ENCODE results near the gene PLG. TPM values are rescaled to one million over a fixed set of nuclear protein-coding genes. Genes with fewer than 3 reads are reported as not detected.
"Not testable (repeated sequence)": the region's sequence is repeated elsewhere in the genome, so short reads cannot be mapped to it uniquely, and the experiment has no call there.

The PLG gene
- total RNA-seq, 1 donor from 2014 or later: 1.9 TPM

DNA sequence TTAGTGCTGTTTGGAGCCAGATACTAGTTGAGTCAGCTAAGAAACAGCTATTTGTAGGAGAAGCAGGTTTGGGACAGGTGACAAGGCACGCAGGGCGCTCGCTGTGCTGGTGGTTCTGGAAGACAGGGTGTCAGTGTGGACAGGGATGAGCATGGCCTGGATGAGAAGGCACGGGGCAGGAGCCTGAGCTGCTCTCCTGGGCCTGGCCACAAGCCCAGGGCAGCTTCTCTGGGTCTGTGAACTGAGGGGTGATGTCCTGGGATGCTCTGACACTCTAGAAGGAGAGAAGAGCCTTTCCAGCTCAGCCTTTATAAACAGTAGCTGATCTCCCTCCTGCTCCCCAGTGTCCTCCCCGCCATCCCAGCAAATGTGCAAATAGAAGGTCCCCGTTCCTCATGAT is 37.9 kb downstream of the PLG start:
- peaks cover 26% of the 10 kb centered on the region for H3K9me3 Mint-ChIP-seq (ENCODE audit: low read depth)
- TF ChIP-seq, protein P1, sequence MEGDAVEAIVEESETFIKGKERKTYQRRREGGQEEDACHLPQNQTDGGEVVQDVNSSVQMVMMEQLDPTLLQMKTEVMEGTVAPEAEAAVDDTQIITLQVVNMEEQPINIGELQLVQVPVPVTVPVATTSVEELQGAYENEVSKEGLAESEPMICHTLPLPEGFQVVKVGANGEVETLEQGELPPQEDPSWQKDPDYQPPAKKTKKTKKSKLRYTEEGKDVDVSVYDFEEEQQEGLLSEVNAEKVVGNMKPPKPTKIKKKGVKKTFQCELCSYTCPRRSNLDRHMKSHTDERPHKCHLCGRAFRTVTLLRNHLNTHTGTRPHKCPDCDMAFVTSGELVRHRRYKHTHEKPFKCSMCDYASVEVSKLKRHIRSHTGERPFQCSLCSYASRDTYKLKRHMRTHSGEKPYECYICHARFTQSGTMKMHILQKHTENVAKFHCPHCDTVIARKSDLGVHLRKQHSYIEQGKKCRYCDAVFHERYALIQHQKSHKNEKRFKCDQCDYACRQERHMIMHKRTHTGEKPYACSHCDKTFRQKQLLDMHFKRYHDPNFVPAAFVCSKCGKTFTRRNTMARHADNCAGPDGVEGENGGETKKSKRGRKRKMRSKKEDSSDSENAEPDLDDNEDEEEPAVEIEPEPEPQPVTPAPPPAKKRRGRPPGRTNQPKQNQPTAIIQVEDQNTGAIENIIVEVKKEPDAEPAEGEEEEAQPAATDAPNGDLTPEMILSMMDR (IDR thresholded peaks at IDR 0.05; ENCODE audit: unreplicated experiment): no peak
- H3K4me3 Mint-ChIP-seq (ENCODE audit: low read depth): no peak overlapping the region
- no peaks in the 10 kb centered on the region for H3K27me3 Mint-ChIP-seq
- no peak for DNase-seq (ENCODE audit: low spot score, unreplicated experiment)
- H3K4me1 Mint-ChIP-seq (ENCODE audit: low read depth): no peaks in the 10 kb centered on the region
- H3K36me3 Mint-ChIP-seq (ENCODE audit: insufficient read depth): peaks cover 8% of the 10 kb centered on the region
- H3K27ac Mint-ChIP-seq: no peak overlapping the region

DNA sequence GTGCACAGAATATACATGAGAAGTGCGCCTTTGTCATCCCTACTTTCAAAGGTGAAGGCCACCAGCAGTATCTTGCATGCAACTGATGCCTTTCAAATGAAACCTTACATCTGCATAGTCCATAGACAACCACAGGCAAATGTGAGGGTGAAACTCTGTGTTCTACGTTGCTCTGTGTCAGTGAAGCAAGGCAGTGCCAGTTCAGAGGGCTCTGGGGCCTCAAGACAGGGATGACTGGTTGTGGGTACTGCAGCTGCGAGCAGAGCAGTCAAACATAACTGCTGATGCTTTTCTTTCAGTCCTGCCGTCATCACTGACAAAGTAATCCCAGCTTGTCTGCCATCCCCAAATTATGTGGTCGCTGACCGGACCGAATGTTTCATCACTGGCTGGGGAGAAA is 39.0 kb downstream of the PLG start:
- H3K4me1 Mint-ChIP-seq (ENCODE audit: low read depth); H3K4me3 Mint-ChIP-seq (ENCODE audit: low read depth); H3K27ac Mint-ChIP-seq; DNase-seq (ENCODE audit: low spot score, unreplicated experiment); H3K27me3 Mint-ChIP-seq; H3K36me3 Mint-ChIP-seq (ENCODE audit: insufficient read depth): not testable (repeated sequence)
- H3K9me3 Mint-ChIP-seq (ENCODE audit: low read depth): peaks cover 36% of the 10 kb centered on the region

DNA sequence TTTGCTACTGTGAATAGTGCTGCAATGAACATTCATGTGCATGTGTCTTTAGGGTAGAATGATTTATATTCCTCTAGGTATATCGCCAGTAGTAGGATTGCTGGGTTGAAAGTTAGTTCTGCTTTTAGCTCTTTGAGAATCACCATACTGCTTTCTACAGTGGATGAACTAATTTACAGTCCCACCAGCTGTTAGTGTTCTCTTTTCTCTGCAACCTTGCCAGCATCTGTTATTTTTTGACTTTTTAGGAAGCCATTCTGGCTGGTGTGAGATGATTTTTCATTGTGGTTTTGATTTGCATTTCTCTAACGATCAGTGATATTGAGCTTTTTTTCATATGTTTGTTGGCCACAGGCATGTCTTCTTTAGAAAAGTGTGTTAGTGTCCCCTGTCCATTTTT is 40.0 kb downstream of the PLG start:
- DNase-seq (ENCODE audit: low spot score, unreplicated experiment): no peak
- Mint-ChIP-seq H3K27ac (no peak overlapping the region), H3K4me1 (ENCODE audit: low read depth) (no peaks in the 10 kb centered on the region), H3K27me3 (no peaks in the 10 kb centered on the region), H3K4me3 (ENCODE audit: low read depth) (no peak overlapping the region), H3K9me3 (ENCODE audit: low read depth) (peaks cover 43% of the 10 kb centered on the region), H3K36me3 (ENCODE audit: insufficient read depth) (peaks cover 12% of the 10 kb centered on the region)
- TF ChIP-seq, protein P1 (IDR thresholded peaks at IDR 0.05; ENCODE audit: unreplicated experiment): no peak

DNA sequence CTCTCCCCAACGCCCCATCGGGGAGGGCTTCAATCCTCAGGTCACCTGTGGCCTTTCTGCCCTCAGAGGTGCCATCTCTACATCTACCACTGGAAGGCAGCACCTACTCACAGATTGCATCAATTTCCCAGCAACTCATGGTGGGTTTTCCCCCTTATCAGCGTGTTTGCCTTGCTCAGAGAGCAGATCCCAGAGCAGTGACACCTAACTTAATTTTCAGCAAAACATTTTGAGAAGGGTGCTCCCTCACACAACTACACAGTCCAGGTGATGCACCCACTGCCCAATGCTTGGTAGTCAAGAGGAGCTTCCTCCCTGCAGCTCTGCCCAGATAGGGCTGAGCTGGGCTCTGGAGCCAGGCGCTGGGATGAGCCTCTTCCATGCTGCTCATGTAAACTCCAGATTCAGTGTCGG is 48.2 kb downstream of the PLG start:
- Mint-ChIP-seq H3K36me3 (ENCODE audit: insufficient read depth) (peaks cover 4% of the 10 kb centered on the region), H3K4me3 (ENCODE audit: low read depth) (no peak overlapping the region), H3K9me3 (ENCODE audit: low read depth) (peaks cover 14% of the 10 kb centered on the region), H3K27me3 (no peaks in the 10 kb centered on the region), H3K4me1 (ENCODE audit: low read depth) (no peaks in the 10 kb centered on the region), H3K27ac (no peak overlapping the region)
- peak; percentile 35 for DNase-seq (ENCODE audit: low spot score, unreplicated experiment)
- TF ChIP-seq, protein P1 (IDR thresholded peaks at IDR 0.05; ENCODE audit: unreplicated experiment): peak; percentile 80

DNA sequence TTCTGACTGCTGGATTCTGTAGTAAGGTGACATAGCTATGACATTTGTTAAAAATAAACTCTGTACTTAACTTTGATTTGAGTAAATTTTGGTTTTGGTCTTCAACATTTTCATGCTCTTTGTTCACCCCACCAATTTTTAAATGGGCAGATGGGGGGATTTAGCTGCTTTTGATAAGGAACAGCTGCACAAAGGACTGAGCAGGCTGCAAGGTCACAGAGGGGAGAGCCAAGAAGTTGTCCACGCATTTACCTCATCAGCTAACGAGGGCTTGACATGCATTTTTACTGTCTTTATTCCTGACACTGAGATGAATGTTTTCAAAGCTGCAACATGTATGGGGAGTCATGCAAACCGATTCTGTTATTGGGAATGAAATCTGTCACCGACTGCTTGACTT is 51.2 kb downstream of the PLG start:
- H3K27me3 Mint-ChIP-seq; H3K9me3 Mint-ChIP-seq (ENCODE audit: low read depth); H3K36me3 Mint-ChIP-seq (ENCODE audit: insufficient read depth); H3K4me3 Mint-ChIP-seq (ENCODE audit: low read depth); H3K4me1 Mint-ChIP-seq (ENCODE audit: low read depth); DNase-seq (ENCODE audit: low spot score, unreplicated experiment); H3K27ac Mint-ChIP-seq: not testable (repeated sequence)

DNA sequence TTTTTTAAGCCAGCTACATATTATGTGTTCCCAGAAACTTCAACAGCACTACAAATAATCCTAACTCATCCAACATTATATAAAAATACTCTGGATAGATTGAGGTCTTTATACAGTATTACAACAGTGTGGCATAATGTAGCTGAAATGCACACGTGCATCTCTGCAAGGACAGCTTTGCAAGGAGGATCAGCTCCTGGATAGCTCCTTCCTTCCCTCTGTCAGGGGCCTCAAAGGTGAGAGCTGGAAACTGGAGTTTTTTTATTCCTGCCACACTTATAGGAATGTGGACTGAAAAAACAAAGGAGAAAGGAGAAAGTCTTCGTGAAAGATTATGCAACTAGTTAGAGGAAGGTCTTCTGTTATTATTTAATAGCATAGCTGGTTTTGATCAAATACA is 53.1 kb downstream of the PLG start:
- H3K9me3 Mint-ChIP-seq (ENCODE audit: low read depth): no peaks in the 10 kb centered on the region
- H3K36me3 Mint-ChIP-seq (ENCODE audit: insufficient read depth): no peaks in the 10 kb centered on the region
- no peak overlapping the region for H3K4me3 Mint-ChIP-seq (ENCODE audit: low read depth)
- TF ChIP-seq, protein P1 (IDR thresholded peaks at IDR 0.05; ENCODE audit: unreplicated experiment): no peak
- H3K4me1 Mint-ChIP-seq (ENCODE audit: low read depth): no peaks in the 10 kb centered on the region
- DNase-seq (ENCODE audit: low spot score, unreplicated experiment): no peak
- H3K27me3 Mint-ChIP-seq: no peaks in the 10 kb centered on the region
- H3K27ac Mint-ChIP-seq: no peak overlapping the region

Measured in progenitor cell of endocrine pancreas (in vitro differentiated cells).